AG04450 (cell line): ENCODE data around the gene SMPD1. TPM values are rescaled to one million over a fixed set of nuclear protein-coding genes. Genes with fewer than 3 reads are reported as not detected.

Experiments
- CTCF ChIA-PET: fragments of 300-600, 350-600 bp; formaldehyde crosslinking; extraction: SDS; loops from one replicate; lab custom pipeline; 2022; ENCODE audit warnings: antibody characterized with exemption, inconsistent platforms; lab: Charles Lee
- POLR2A ChIA-PET: fragments of 350-600 bp; formaldehyde crosslinking; extraction: SDS; loops from one replicate; lab custom pipeline; 2021; ENCODE audit warnings: antibody characterized with exemption, inconsistent platforms; lab: Yijun Ruan, JAX
- DNase-seq: peaks from one replicate; pipeline ENCODE4 v3.0.0-alpha.2; 2011; ENCODE audit warnings: low read depth, low spot score
- H3K27ac ChIP-seq: one replicate; pipeline ENCODE4 v1.5.1; 2012; ENCODE audit warnings: low read depth, low read length, control low read depth
- H3K27me3 ChIP-seq: one replicate; pipeline ENCODE4 v1.6.0; 2012; ENCODE audit warnings: low read length; ENCODE audit not compliant: control insufficient read depth, insufficient read depth
- H3K4me3 ChIP-seq: 2 replicates; pipeline ENCODE4 v1.5.1; 2011; ENCODE audit warnings: mild to moderate bottlenecking, low read depth, low read length, control low read depth
- H3K9me3 ChIP-seq: 2 replicates; pipeline ENCODE4 v1.5.1; 2012; ENCODE audit warnings: low read length; ENCODE audit not compliant: control insufficient read depth, insufficient read depth
- polyA plus RNA-seq: library from polyadenylated mRNA; depleted of rRNA; stranded (reverse); fragments of >200 nt; gene quantifications from 2 replicates; pipeline ENCODE4 v1.2.3, GENCODE V29; 2011
- TF ChIP-seq, protein P1 (sequence below): IDR thresholded peaks from 2 replicates; pipeline ENCODE4 v1.5.1; 2011; ENCODE audit warnings: low read depth, low read length, control low read depth, inconsistent platforms

Gene SMPD1
- polyA plus RNA-seq, 1 experiment = 68.0 TPM

DNA sequence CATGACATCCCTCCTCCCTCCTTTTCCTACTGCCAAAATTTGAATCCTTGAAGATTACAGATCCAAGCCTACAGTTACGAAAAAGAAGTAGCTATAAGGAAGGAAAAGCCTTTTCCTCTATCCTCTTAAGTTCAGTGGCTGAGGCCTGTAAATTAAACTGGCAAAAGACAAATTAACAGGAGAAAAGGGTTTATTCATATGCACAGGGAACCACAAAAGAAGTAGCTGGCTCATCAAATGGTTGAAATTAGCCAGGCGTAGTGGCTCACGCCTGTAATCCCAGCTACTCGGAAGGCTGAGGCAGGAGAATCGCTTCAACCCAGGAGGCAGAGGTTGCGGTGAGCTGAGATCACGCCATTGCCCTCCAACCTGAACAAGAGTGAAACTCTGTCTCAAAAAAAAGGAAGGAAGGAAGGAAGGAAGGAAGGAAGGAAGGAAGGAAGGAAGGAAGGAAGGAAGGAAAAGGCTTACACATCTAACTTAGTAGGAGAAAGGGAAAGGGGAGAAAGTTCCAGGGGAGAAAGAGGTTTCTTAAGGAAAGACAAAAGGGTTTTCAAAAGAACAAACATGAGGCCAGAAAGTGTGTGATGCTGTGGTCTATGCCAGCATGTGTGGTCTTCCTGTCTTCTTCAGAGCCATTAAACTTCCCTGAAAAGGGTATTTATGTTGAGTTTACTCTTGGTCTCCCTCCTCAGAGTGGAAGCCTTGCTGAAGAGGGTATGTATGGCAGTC, 5.1 kb upstream of the SMPD1 start:
- Histone ChIP-seq H3K4me3 (no peak overlapping the region), H3K27ac (no peak overlapping the region), H3K9me3 (no peaks in the 10 kb centered on the region), H3K27me3 (no peaks in the 10 kb centered on the region)
- ChIA-PET CTCF (interaction anchor here (1.1 to 12.7 kb wide), 4 partner anchors 22 to 146 kb away, joined by 3 to 604 read pairs (median 8); partner anchors contain the start of gene HPX), POLR2A (no interaction called here)
- DNase-seq = no peak
- TF ChIP-seq, protein P1, sequence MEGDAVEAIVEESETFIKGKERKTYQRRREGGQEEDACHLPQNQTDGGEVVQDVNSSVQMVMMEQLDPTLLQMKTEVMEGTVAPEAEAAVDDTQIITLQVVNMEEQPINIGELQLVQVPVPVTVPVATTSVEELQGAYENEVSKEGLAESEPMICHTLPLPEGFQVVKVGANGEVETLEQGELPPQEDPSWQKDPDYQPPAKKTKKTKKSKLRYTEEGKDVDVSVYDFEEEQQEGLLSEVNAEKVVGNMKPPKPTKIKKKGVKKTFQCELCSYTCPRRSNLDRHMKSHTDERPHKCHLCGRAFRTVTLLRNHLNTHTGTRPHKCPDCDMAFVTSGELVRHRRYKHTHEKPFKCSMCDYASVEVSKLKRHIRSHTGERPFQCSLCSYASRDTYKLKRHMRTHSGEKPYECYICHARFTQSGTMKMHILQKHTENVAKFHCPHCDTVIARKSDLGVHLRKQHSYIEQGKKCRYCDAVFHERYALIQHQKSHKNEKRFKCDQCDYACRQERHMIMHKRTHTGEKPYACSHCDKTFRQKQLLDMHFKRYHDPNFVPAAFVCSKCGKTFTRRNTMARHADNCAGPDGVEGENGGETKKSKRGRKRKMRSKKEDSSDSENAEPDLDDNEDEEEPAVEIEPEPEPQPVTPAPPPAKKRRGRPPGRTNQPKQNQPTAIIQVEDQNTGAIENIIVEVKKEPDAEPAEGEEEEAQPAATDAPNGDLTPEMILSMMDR = no peak

DNA sequence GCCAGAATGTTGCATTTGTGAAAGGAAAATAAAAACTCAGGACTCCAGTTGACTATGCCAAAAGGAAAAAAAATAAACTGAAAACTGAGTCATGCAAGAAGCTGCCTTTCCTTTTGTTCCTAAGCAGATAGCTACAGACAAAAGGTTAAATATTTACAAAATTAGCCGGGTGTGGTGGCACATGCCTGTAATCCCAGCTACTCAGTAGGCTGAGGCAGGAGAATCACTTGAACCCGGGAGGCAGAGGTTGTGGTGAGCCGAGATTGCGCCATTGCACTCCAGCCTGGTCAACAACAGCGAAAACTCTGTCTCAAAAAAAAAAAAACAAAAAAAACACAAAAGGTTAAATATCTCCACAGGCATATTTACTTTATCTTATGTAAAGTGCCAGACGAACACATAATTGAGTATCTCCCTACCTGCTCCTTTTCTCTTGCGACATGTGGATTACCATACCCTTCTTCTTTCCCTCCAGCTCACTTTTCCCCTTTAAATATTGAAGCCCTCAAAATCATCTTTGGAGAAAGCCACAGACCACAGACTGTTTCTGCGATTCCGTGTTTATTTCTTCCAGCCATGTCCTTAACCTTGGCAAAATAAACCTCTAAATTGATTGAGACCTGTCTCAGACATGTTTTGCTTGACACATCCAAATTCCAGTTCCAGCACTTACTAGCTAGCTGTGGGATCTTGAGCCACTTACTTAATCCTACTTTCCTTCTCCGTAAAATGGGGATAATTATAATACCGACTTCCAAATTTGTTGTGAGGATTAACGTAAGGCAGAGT, 2.3 kb upstream of the SMPD1 start:
- no peak overlapping the region for H3K4me3 ChIP-seq
- H3K9me3 ChIP-seq = no peaks in the 10 kb centered on the region; the same call in 1 of the 2 replicates
- POLR2A ChIA-PET = interaction anchor here (0.5 to 0.7 kb wide), 3 partner anchors 31 to 152 kb away, joined by 3 to 7 read pairs (median 6); no protein-coding TSS in a partner anchor
- CTCF ChIA-PET = interaction anchor here (0.5 to 4.9 kb wide), 12 partner anchors 10 to 295 kb away, joined by 3 to 63 read pairs (median 3); partner anchors contain the start of gene MRPL17
- TF ChIP-seq, protein P1 = no peak
- peak overlapping the region; percentile 62 for H3K27ac ChIP-seq
- H3K27me3 ChIP-seq = no peaks in the 10 kb centered on the region
- no peak for DNase-seq

GRCh38 chr11:6388748-6389147, 1.5 kb upstream of the SMPD1 start:
- POLR2A ChIA-PET = no interaction called here
- Histone ChIP-seq H3K9me3 (no peaks in the 10 kb centered on the region; the same call in 1 of the 2 replicates), H3K27me3 (no peaks in the 10 kb centered on the region), H3K4me3 (no peak overlapping the region), H3K27ac (no peak overlapping the region)
- CTCF ChIA-PET = interaction anchor here (0.6 to 4.9 kb wide), 6 partner anchors 10 to 142 kb away, joined by 3 to 63 read pairs (median 11); no protein-coding TSS in a partner anchor
- DNase-seq = no peak
- TF ChIP-seq, protein P1 = no peak

GRCh38 chr11:6390718-6391469, 620 bp downstream of the SMPD1 start:
- ChIA-PET CTCF (interaction anchor here (1.0 to 4.9 kb wide), 4 partner anchors 13 to 53 kb away, joined by 3 to 63 read pairs (median 16); no protein-coding TSS in a partner anchor), POLR2A (interaction anchor here (1.1 to 2.0 kb wide), 6 partner anchors 12 to 292 kb away, joined by 3 to 10 read pairs (median 5); partner anchors contain the start of genes APBB1, ARFIP2, CAVIN3 and MRPL17)
- TF ChIP-seq, protein P1 = no peak
- Histone ChIP-seq H3K9me3 (no peaks in the 10 kb centered on the region; the same call in 1 of the 2 replicates), H3K27ac (peak overlapping the region; percentile 61), H3K27me3 (no peaks in the 10 kb centered on the region), H3K4me3 (peak overlapping the region; percentile 84)
- no peak for DNase-seq
